ENCODE data around the gene SRSF4. TPM values are rescaled to one million over a fixed set of nuclear protein-coding genes. Genes with fewer than 3 reads are reported as not detected.

Gene SRSF4
- total RNA-seq, 1 experiment from 2014 or later: 69.0 TPM

DNA sequence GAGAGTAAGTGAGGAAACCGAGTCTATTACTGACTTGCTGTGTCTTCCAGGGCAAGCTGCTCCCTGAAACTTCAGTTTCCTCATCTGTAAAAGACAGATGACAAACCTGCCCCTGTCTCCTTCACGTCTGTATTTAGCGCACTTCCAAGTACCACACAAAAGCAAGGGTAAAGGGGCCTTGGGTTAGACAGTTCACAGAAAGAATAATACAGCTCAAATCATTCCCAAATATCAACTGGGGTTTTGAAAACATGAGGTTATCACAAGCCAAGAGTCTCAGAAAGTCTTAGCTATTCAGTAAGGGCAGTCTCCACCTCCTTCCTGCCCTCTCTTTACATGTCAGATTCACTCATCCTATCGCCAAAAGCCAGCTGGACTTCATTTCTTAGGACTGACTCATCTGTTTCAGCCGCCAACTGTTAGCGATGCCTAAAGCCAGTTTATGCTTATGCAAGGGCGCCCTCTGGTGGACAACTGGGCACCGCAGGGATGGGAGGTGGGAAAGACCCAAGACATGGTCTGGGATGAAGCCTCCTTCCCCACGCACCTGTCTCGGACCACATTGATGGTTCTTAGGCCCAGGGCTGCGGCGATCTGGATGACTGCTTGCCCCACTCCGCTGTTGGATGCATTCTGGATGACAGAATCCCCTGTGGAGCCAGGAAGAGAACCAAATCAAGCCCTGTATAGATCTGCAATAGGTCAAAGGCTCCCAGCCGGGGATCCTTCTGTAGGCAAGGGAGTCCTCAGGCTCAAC is 21.1 kb upstream of the SRSF4 start (continued):
- no peak for TF ChIP-seq CEBPB (IDR thresholded peaks at IDR 0.05; ENCODE audit: low read depth)
- peak; percentile 90 for TF ChIP-seq JUND (IDR thresholded peaks at IDR 0.05)
- TF ChIP-seq, protein P1, sequence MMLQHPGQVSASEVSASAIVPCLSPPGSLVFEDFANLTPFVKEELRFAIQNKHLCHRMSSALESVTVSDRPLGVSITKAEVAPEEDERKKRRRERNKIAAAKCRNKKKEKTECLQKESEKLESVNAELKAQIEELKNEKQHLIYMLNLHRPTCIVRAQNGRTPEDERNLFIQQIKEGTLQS (IDR thresholded peaks at IDR 0.05): no peak
- TF ChIP-seq EGR1 (IDR thresholded peaks at IDR 0.05; ENCODE audit: low read depth): no peak
- TF ChIP-seq CBX3 (IDR thresholded peaks at IDR 0.05; ENCODE audit: low read depth): no peak
- TF ChIP-seq SP1 (IDR thresholded peaks at IDR 0.05; ENCODE audit: low read depth): peak; percentile 69

DNA sequence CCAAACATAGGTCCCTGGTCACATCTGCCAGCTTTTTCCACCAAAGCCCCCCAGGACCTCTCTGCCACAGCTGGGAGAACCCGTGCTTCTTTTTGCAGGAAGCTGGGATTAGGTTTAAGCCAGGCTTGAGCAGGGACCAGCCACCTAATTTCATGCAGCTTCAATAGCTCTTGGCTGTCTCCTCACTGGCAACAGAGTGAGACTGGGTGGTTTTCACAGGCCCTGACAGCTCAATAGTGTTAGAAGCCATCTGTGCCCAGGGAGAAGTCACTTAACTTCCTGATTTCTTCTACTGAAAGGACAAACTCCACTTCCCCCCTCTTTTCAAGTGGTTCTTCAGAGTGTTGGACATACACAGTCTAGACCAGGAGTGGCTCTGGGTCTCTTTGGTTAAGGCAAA is 20.4 kb upstream of the SRSF4 start:
- no peaks in the 10 kb centered on the region for H3K27me3 ChIP-seq (ENCODE audit: insufficient read depth, low read length)
- no peaks in the 10 kb centered on the region for H3K79me2 ChIP-seq (ENCODE audit: insufficient read depth, low read length)
- peaks cover 15 to 45% of the 10 kb centered on the region in 2 experiments; a peak in 3 of 4 replicates for H3K36me3 ChIP-seq (ENCODE audit: control insufficient read depth in 1 of 2, insufficient read depth in 2 of 2, low read length in 2 of 2)
- ATAC-seq: no peak
- H3K27ac ChIP-seq (ENCODE audit: low read depth, low read length): peak overlapping the region; percentile 23; the same call in 1 of the 2 replicates
- no peaks in the 10 kb centered on the region for H3K9me3 ChIP-seq (ENCODE audit: control insufficient read depth in 1 of 2, insufficient read depth in 1 of 2, low read depth in 1 of 2, low read length in 2 of 2)
- peaks cover 7 to 12% of the 10 kb centered on the region in 2 experiments for H3K4me1 ChIP-seq (ENCODE audit: control insufficient read depth in 1 of 2, insufficient read depth in 2 of 2, low read length in 2 of 2)
- no peaks in the 10 kb centered on the region for H4K20me1 ChIP-seq (ENCODE audit: insufficient read depth)
- intact Hi-C loops (cut with micrococcal nuclease): loop anchor here (5.0 kb wide), 1 partner anchor 415 kb away; no protein-coding TSS in a partner anchor
- no peaks in the 10 kb centered on the region for H3K9me2 ChIP-seq (ENCODE audit: insufficient read depth)
- no peak overlapping the region for H2AFZ ChIP-seq (ENCODE audit: low read depth, low read length, poor library complexity, severe bottlenecking)
- H3K9ac ChIP-seq (ENCODE audit: low read length): no peak overlapping the region
- ChIA-PET RAD21 (ENCODE audit: low non-redundant PET in 1 of 2, low total read pairs in 2 of 2, uncharacterized antibody in 2 of 2, unreplicated experiment in 2 of 2) (interaction anchor here (0.7 to 1.5 kb wide), 6 partner anchors 74 to 1517 kb away, joined by 3 to 7 read pairs (median 4); no protein-coding TSS in a partner anchor), POLR2A (interaction anchor here (0.7 to 1.3 kb wide), 3 partner anchors 20 to 320 kb away, joined by 5 read pairs; partner anchors contain the start of gene SRSF4), CTCF (interaction anchor here (0.7 to 4.9 kb wide), 11 partner anchors 8 to 416 kb away, joined by 3 to 59 read pairs (median 7); partner anchors contain the start of genes SRSF4 and TMEM200B)
- H3K4me2 ChIP-seq (ENCODE audit: low read length): peak overlapping the region; percentile 60
- DNase-seq (ENCODE audit: low read depth, low spot score): no peak
- BruUV-seq (replicated peaks): no TSS peak
- no peak overlapping the region for H3K4me3 ChIP-seq (replicated peaks in 1 of 2; ENCODE audit: low read depth in 1 of 2, low read length in 2 of 2)
- TF ChIP-seq FOSL1 (IDR thresholded peaks at IDR 0.05; ENCODE audit: low read depth) (no peak), EZH2 (IDR thresholded peaks at IDR 0.05) (no peak), EGR1 (IDR thresholded peaks at IDR 0.05; ENCODE audit: low read depth) (no peak), SRF (IDR thresholded peaks at IDR 0.05; ENCODE audit: low read depth) (no peak), ELF1 (IDR thresholded peaks at IDR 0.05; ENCODE audit: borderline replicate concordance, low read depth) (no peak), YY1 (IDR thresholded peaks at IDR 0.05; ENCODE audit: extremely low read depth, insufficient replicate concordance, low read depth, low read length) (no peak), RAD21 (IDR thresholded peaks at IDR 0.05; ENCODE audit: low read depth) (no peak), POLR2A (IDR thresholded peaks at IDR 0.05; ENCODE audit: borderline replicate concordance, extremely low read depth, insufficient read depth, insufficient read length) (no peak), TCF7L2 (IDR thresholded peaks at IDR 0.05; ENCODE audit: borderline replicate concordance, extremely low read depth, insufficient read depth, insufficient read length) (no peak), JUND (IDR thresholded peaks at IDR 0.05) (no peak), POLR2AphosphoS5 (IDR thresholded peaks at IDR 0.05; ENCODE audit: low read depth, low read length) (no peak), SP1 (IDR thresholded peaks at IDR 0.05; ENCODE audit: low read depth) (no peak), ZNF274 (IDR thresholded peaks at IDR 0.05; ENCODE audit: low read depth, low read length) (no peak), SIN3A (IDR thresholded peaks at IDR 0.05; ENCODE audit: low read depth) (no peak)
- TF ChIP-seq, protein P2, sequence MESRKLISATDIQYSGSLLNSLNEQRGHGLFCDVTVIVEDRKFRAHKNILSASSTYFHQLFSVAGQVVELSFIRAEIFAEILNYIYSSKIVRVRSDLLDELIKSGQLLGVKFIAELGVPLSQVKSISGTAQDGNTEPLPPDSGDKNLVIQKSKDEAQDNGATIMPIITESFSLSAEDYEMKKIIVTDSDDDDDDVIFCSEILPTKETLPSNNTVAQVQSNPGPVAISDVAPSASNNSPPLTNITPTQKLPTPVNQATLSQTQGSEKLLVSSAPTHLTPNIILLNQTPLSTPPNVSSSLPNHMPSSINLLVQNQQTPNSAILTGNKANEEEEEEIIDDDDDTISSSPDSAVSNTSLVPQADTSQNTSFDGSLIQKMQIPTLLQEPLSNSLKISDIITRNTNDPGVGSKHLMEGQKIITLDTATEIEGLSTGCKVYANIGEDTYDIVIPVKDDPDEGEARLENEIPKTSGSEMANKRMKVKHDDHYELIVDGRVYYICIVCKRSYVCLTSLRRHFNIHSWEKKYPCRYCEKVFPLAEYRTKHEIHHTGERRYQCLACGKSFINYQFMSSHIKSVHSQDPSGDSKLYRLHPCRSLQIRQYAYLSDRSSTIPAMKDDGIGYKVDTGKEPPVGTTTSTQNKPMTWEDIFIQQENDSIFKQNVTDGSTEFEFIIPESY (IDR thresholded peaks at IDR 0.05; ENCODE audit: extremely low read depth, insufficient replicate concordance, low read length): no peak
- TF ChIP-seq, protein P1 (IDR thresholded peaks at IDR 0.05): no peak
- TF ChIP-seq, protein P3, sequence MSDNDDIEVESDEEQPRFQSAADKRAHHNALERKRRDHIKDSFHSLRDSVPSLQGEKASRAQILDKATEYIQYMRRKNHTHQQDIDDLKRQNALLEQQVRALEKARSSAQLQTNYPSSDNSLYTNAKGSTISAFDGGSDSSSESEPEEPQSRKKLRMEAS (IDR thresholded peaks at IDR 0.05): no peak

Measured in HCT116 (cell line).